LNCAP (cell line): ENCODE data around the gene ZNF436.

Experiments
- TF ChIP-seq, protein P1 (sequence below): fragments of 450-650 bp; IDR thresholded peaks from 2 replicates; pipeline ENCODE4 v1.5.1; 2017; ENCODE audit warnings: mild to moderate bottlenecking

The ZNF436 gene

DNA sequence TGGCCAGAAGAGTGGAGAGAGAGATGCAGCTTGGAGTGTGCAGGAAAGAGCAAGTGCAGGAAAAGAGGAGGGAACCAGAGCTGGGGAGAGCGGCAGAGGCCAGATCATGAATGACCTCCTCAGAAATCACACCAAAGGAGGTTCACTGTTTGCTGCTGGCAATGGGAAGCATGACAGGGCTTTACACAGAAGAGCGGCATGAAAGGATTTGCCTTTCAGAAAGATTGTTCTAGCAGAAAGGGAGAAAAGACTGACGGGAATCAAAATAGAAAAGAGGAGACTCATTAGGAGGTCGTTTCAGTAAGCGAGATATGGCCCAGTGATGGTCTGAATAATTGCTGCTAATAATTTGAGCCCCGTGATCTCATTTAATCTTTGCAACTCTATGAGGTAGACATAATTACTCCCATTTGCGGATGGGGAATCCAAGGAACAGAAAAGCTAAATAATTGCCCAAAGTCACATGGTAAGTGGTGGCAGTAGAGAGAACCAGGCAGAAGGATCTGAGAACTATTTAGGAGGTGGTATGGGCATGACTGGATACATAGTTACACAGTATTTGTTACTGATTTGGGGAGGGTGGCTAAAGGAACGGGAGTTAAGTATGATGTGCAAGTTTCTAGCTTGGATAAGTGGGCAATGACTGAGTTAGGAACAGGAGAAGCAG, 13.0 kb downstream of the ZNF436 start:
- TF ChIP-seq, protein P1, sequence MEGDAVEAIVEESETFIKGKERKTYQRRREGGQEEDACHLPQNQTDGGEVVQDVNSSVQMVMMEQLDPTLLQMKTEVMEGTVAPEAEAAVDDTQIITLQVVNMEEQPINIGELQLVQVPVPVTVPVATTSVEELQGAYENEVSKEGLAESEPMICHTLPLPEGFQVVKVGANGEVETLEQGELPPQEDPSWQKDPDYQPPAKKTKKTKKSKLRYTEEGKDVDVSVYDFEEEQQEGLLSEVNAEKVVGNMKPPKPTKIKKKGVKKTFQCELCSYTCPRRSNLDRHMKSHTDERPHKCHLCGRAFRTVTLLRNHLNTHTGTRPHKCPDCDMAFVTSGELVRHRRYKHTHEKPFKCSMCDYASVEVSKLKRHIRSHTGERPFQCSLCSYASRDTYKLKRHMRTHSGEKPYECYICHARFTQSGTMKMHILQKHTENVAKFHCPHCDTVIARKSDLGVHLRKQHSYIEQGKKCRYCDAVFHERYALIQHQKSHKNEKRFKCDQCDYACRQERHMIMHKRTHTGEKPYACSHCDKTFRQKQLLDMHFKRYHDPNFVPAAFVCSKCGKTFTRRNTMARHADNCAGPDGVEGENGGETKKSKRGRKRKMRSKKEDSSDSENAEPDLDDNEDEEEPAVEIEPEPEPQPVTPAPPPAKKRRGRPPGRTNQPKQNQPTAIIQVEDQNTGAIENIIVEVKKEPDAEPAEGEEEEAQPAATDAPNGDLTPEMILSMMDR, result no peak

DNA sequence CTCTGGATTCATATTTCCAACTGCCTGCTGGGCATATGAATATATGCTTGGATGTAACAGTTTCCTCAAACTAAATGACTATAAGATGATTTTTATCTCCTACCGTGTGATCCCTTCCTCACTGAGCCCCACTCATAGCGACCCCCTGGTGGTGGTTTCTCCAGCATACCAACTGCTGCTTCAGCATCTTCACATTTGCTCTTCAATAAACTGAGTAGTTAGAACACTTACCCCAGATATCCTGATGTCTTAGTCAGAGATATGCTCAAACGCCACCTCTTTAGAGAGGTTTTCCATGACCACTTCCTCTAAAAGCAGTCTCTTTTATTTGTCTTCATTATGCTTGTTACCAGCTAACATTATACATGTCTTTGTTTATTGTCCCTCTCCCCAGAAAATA, 15.4 kb downstream of the ZNF436 start:
- TF ChIP-seq, protein P1, result no peak

DNA sequence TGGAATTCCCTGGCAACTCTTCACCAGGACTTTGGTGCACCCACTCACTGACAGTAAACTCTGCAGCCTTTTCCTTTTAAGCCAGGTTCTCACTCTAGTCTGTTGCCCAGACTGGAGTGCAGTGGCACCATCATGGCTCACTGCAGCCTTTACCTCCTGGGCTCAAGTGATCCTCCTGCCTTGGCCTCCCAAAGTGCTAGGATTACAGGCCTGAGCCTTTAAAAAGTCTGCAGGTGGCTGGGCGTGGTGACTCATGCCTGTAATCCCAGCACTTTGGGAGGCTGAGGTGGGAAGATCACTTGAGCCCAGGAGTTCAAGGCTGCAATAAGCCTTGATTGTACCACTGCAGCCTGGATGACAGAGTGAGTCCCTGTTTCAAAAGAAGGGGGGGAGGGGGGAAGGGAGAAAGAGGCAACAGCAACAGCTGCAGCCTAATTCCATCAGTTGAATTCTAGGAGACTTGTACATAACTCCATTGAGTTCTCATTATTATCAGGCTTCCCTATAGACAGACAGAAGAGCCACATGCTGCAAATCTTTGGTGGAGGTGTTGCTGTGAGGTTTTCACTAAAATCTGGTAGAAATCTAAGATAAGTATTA, 17.4 kb downstream of the ZNF436 start:
- TF ChIP-seq, protein P1, result no peak

DNA sequence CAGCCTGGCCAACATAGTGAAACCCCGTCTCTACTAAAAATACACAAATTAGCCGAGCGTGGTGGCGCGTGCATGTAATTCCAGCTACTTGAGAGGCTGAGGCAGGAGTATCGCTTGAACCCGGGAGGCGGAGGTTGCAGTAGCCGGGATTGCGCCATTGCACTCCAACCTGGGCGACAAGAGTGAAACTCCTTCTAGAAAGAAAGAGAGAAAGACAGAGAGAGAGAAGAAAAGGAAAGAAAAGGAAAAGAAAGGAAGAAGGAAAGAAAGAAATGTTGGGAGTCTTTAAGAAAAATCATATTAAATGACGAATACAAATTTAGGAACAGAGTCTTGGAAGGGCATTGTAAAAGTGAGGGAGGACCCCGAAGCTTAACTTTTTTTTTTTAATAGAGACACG, 23.7 kb downstream of the ZNF436 start:
- TF ChIP-seq, protein P1, result no peak

DNA sequence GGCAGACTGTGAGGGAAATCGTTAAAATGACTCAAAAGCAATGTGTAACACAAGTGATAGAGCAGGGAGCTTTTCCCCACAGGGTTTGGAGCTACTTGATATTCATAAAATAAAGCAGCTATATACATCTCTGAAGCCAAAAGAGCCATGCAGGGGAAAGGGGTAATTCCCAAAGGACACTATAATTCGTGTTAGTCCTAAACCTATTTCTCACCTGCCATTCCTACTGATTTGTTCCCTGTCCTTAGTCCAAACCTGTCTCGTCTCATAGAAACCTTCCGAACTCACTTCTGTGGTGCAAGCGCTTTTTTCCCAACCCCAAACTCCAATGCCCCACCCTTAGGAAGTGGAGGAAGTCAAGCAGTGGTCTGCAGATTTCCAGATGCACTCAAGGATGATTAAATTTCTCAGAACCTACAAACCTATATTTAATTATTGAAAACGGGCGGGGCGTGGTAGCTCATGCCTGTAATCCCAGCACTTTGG, 24.6 kb downstream of the ZNF436 start:
- TF ChIP-seq, protein P1, result no peak

DNA sequence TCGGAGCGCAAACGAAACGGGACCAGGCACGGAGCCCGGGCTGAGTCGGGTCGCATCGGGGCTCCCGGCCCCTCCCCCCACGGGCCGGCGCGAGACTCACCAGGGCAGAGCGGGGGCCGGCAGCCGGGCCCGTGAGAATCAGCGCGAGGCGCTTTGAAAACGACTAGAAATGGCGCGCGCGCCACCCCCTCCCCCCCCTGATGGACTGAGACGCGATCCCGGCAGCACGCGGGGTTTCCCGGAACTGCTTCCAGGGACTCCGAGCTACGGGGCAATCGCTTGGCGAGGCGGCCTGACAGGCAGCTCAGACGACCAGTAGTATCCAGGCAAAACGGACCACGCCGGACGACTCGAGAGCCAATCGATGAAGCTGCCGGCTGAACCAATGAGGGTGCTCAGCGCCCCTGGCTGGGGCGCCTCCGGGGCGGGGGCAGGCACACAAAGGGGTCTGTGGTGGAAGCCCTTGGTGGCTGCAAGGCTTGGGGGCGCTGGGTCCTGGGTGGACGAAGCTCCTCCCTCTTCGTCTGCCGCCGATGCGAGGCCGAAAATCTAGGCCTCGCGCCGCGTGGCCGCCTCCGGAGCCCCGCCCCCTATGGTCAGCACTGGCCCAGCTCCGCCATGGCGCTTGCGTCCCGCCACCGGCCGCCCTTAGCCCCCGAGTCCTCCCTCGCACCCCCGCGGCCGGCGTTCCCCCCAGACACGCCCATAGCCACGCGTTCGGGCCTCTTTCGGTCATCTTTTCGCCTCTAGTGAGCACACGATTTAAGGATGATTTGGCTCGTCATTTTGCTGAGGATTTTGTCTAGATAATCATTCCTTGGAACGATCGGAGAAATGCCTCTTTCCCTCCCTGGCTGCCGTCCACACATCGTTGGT, 25.3 kb downstream of the ZNF436 start, which contains the start of gene HNRNPR:
TSS of gene HNRNPR (minus strand) at position 174 of the 876 bp plus-strand sequence. CDS start 3,276 bp downstream, outside the sequence.
- TF ChIP-seq, protein P1, result no peak
